ENCODE results near the gene LPO.

Gene LPO

GRCh38 chr17:58282442-58282841, 44.1 kb downstream of the LPO start:
- no peak for ATAC-seq
- no peak for TF ChIP-seq BACH2 (CRISPR knock-in tag; IDR thresholded peaks at IDR 0.05; ENCODE audit: borderline replicate concordance)
- no peak for TF ChIP-seq TOX (CRISPR knock-in tag; IDR thresholded peaks at IDR 0.05; ENCODE audit: borderline replicate concordance)
- TF ChIP-seq ISL1 (CRISPR knock-in tag; IDR thresholded peaks at IDR 0.05) = no peak
- TF ChIP-seq TCF4 (CRISPR knock-in tag; IDR thresholded peaks at IDR 0.05; ENCODE audit: borderline replicate concordance) = no peak
- TF ChIP-seq GLIS3 (CRISPR knock-in tag; IDR thresholded peaks at IDR 0.05) = no peak
- TF ChIP-seq RARB (CRISPR knock-in tag; IDR thresholded peaks at IDR 0.05) = no peak
- no peak for TF ChIP-seq ZNF8 (CRISPR knock-in tag; IDR thresholded peaks at IDR 0.05)
- TF ChIP-seq ZNF70 (CRISPR knock-in tag; IDR thresholded peaks at IDR 0.05) = no peak
- no peak for TF ChIP-seq POU6F1 (CRISPR knock-in tag; IDR thresholded peaks at IDR 0.05; ENCODE audit: borderline replicate concordance, low read depth)
- TF ChIP-seq ARNTL (CRISPR knock-in tag; IDR thresholded peaks at IDR 0.05; ENCODE audit: borderline replicate concordance, low read depth) = no peak
- TF ChIP-seq CSDC2 (CRISPR knock-in tag; IDR thresholded peaks at IDR 0.05) = no peak
- TF ChIP-seq PPARA (CRISPR knock-in tag; IDR thresholded peaks at IDR 0.05; ENCODE audit: borderline replicate concordance) = no peak
- TF ChIP-seq ZNF565 (CRISPR knock-in tag; conservative IDR thresholded peaks at IDR 0.05; ENCODE audit: low read depth) = no peak
- TF ChIP-seq, protein P1, sequence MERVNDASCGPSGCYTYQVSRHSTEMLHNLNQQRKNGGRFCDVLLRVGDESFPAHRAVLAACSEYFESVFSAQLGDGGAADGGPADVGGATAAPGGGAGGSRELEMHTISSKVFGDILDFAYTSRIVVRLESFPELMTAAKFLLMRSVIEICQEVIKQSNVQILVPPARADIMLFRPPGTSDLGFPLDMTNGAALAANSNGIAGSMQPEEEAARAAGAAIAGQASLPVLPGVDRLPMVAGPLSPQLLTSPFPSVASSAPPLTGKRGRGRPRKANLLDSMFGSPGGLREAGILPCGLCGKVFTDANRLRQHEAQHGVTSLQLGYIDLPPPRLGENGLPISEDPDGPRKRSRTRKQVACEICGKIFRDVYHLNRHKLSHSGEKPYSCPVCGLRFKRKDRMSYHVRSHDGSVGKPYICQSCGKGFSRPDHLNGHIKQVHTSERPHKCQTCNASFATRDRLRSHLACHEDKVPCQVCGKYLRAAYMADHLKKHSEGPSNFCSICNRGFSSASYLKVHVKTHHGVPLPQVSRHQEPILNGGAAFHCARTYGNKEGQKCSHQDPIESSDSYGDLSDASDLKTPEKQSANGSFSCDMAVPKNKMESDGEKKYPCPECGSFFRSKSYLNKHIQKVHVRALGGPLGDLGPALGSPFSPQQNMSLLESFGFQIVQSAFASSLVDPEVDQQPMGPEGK (CRISPR knock-in tag; IDR thresholded peaks at IDR 0.05; ENCODE audit: borderline replicate concordance) = no peak
- no peak for TF ChIP-seq ESRRG (CRISPR knock-in tag; IDR thresholded peaks at IDR 0.05)
- no peak for TF ChIP-seq ZC3H10 (CRISPR knock-in tag; IDR thresholded peaks at IDR 0.05)
- TF ChIP-seq SNAI2 (CRISPR knock-in tag; IDR thresholded peaks at IDR 0.05) = no peak
- no peak for TF ChIP-seq ZFP3 (CRISPR knock-in tag; IDR thresholded peaks at IDR 0.05)
- no peak for TF ChIP-seq OSR1 (CRISPR knock-in tag; IDR thresholded peaks at IDR 0.05)

GRCh38 chr17:58283674-58284612, 45.6 kb downstream of the LPO start:
- TF ChIP-seq SNAI2 (CRISPR knock-in tag; IDR thresholded peaks at IDR 0.05) (no peak), ISL1 (CRISPR knock-in tag; IDR thresholded peaks at IDR 0.05) (no peak), ARNTL (CRISPR knock-in tag; IDR thresholded peaks at IDR 0.05; ENCODE audit: borderline replicate concordance, low read depth) (no peak), TOX (CRISPR knock-in tag; IDR thresholded peaks at IDR 0.05; ENCODE audit: borderline replicate concordance) (no peak), ZFP30 (CRISPR knock-in tag; IDR thresholded peaks at IDR 0.05) (no peak)
- no peak for ATAC-seq

- no peak for TF ChIP-seq ESRRG (CRISPR knock-in tag; IDR thresholded peaks at IDR 0.05)
- no peak for TF ChIP-seq BACH2 (CRISPR knock-in tag; IDR thresholded peaks at IDR 0.05; ENCODE audit: borderline replicate concordance)
- TF ChIP-seq TSHZ2 (CRISPR knock-in tag; IDR thresholded peaks at IDR 0.05) = no peak
- no peak for TF ChIP-seq GLIS3 (CRISPR knock-in tag; IDR thresholded peaks at IDR 0.05)
- no peak for TF ChIP-seq SNAI2 (CRISPR knock-in tag; IDR thresholded peaks at IDR 0.05)
- TF ChIP-seq ZNF8 (CRISPR knock-in tag; IDR thresholded peaks at IDR 0.05) = no peak
- no peak for TF ChIP-seq TCF4 (CRISPR knock-in tag; IDR thresholded peaks at IDR 0.05; ENCODE audit: borderline replicate concordance)
- TF ChIP-seq ZFP30 (CRISPR knock-in tag; IDR thresholded peaks at IDR 0.05) = no peak
- TF ChIP-seq ZC3H10 (CRISPR knock-in tag; IDR thresholded peaks at IDR 0.05) = no peak
- TF ChIP-seq TOX (CRISPR knock-in tag; IDR thresholded peaks at IDR 0.05; ENCODE audit: borderline replicate concordance) = no peak
- TF ChIP-seq, protein P1 (CRISPR knock-in tag; IDR thresholded peaks at IDR 0.05; ENCODE audit: borderline replicate concordance) = no peak
- TF ChIP-seq CSDC2 (CRISPR knock-in tag; IDR thresholded peaks at IDR 0.05) = no peak
- ATAC-seq = no peak
These were observed 46.4 kb downstream of the LPO start for GRCh38 chr17:58284613-58285421.
